H1 (cell line): ENCODE data around the gene MEIS3. TPM values are rescaled to one million over a fixed set of nuclear protein-coding genes. Genes with fewer than 3 reads are reported as not detected.

Source experiments
- CTCF ChIA-PET: fragments of 300-600 bp; sonication (Branson Sonifier 250); formaldehyde crosslinking; loops from one replicate; lab custom pipeline; 2021; ENCODE audit not compliant: partially characterized antibody; lab: Charles Lee
- POLR2A ChIA-PET: fragments of 300-600 bp; sonication (Branson Sonifier 250); formaldehyde crosslinking; loops from one replicate; lab custom pipeline; 2021; ENCODE audit warnings: inconsistent platforms; ENCODE audit not compliant: partially characterized antibody; lab: Charles Lee
- DNase-seq, 2 experiments: peaks; one replicate each; pipeline versions ENCODE4 v3.0.0 to v3.0.0-alpha.2; 2010 to 2022; ENCODE audit warnings: low spot score in 2 of 2, low read depth in 1 of 2, mixed read lengths in 1 of 2
- FAIRE-seq: peaks from 2 replicates; lab custom pipeline; 2011; peaks lifted over from hg19 to GRCh38; lab: Jason Lieb, UNC
- H2AFZ ChIP-seq: 2 replicates; pipeline ENCODE4 v1.8.1; 2012; ENCODE audit warnings: low read length, inconsistent platforms
- H2AK5ac ChIP-seq: 2 replicates; pipeline ENCODE4 v1.6.1; 2013; ENCODE audit warnings: low read depth, low read length
- H2BK120ac ChIP-seq: replicated peaks from 2 replicates; pipeline ENCODE3; 2013; ENCODE audit warnings: low read depth, low read length, inconsistent platforms
- H2BK12ac ChIP-seq: 2 replicates; pipeline ENCODE4 v1.6.1; 2013; ENCODE audit warnings: low read depth, low read length
- H2BK15ac ChIP-seq: 2 replicates; pipeline ENCODE4 v1.6.1; 2013; ENCODE audit warnings: low read length
- H2BK20ac ChIP-seq: 2 replicates; pipeline ENCODE4 v1.6.1; 2013; ENCODE audit warnings: low read length
- H2BK5ac ChIP-seq: 2 replicates; pipeline ENCODE4 v1.6.1; 2013; ENCODE audit warnings: low read depth, low read length
- H3K14ac ChIP-seq: 2 replicates; pipeline ENCODE4 v1.6.1; 2013; ENCODE audit warnings: inconsistent platforms; ENCODE audit not compliant: insufficient read length
- H3K18ac ChIP-seq: 2 replicates; pipeline ENCODE4 v1.6.1; 2013; ENCODE audit warnings: low read length; ENCODE audit errors: extremely low read depth
- H3K23ac ChIP-seq: 2 replicates; pipeline ENCODE4 v1.6.1; 2013; ENCODE audit warnings: inconsistent platforms; ENCODE audit not compliant: insufficient read length
- H3K23me2 ChIP-seq: 2 replicates; pipeline ENCODE4 v1.6.1; 2013; ENCODE audit warnings: low read depth, low read length
- H3K27ac ChIP-seq: 2 replicates; pipeline ENCODE4 v1.6.1; 2011; ENCODE audit warnings: low read depth, low read length, inconsistent platforms
- H3K27me3 ChIP-seq, 4 experiments: replicated peaks in 1 of 4; 1 replicate in 1 of 4; 2 replicates in 3 of 4; pipeline versions ENCODE4 v1.6.1 to v1.8.1; 2011 to 2013; ENCODE audit warnings: low read length in 3 of 4, mild to moderate bottlenecking in 3 of 4, inconsistent platforms in 2 of 4, mixed read lengths in 2 of 4, moderate library complexity in 1 of 4; ENCODE audit not compliant: control insufficient read depth in 3 of 4, insufficient read depth in 3 of 4; ENCODE audit errors: extremely low read depth in 1 of 4
- H3K36me3 ChIP-seq, 4 experiments: 2 replicates each; pipeline versions ENCODE4 v1.6.1 to v1.8.1; 2011 to 2013; ENCODE audit warnings: mild to moderate bottlenecking in 4 of 4, low read length in 3 of 4, moderate library complexity in 2 of 4, control low read depth in 1 of 4, inconsistent platforms in 1 of 4; ENCODE audit not compliant: insufficient read depth in 4 of 4, control insufficient read depth in 2 of 4
- H3K4ac ChIP-seq: replicated peaks from 2 replicates; pipeline ENCODE3; 2013; ENCODE audit warnings: low read length, low read depth, mixed read lengths, inconsistent platforms; ENCODE audit not compliant: insufficient read length
- H3K4me1 ChIP-seq, 4 experiments: replicated peaks in 1 of 4; 1 replicate in 1 of 4; 2 replicates in 3 of 4; pipeline versions ENCODE4 v1.6.1 to v1.8.1; 2011 to 2013; ENCODE audit warnings: low read length in 3 of 4, inconsistent platforms in 2 of 4, mixed read lengths in 1 of 4; ENCODE audit not compliant: insufficient read depth in 4 of 4, control insufficient read depth in 3 of 4
- H3K4me2 ChIP-seq, 2 experiments: 2 replicates each; pipeline versions ENCODE4 v1.6.1 to v1.8.1; 2011 to 2013; ENCODE audit warnings: low read depth in 2 of 2, low read length in 2 of 2, control low read depth in 1 of 2, inconsistent platforms in 1 of 2, mild to moderate bottlenecking in 1 of 2; ENCODE audit not compliant: insufficient read depth in 1 of 2
- H3K4me3 ChIP-seq, 4 experiments: fragments of 200-600, 300-600 bp in 1 of 4; sonication (generic), shearing (Covaris generic), sonication (Bioruptor Twin) in 1 of 4; 2 replicates each; pipeline versions ENCODE4 v1.5.1 to v1.8.1; 2011 to 2016; ENCODE audit warnings: low read length in 4 of 4, low read depth in 3 of 4, control low read depth in 2 of 4, inconsistent platforms in 2 of 4, mild to moderate bottlenecking in 2 of 4, mixed read lengths in 1 of 4, moderate library complexity in 1 of 4; ENCODE audit not compliant: insufficient read depth in 2 of 4; ENCODE audit errors: extremely low read depth in 1 of 4
- H3K56ac ChIP-seq: replicated peaks from 2 replicates; pipeline ENCODE3; 2013; ENCODE audit warnings: low read depth, mild to moderate bottlenecking, mixed read lengths, low read length, inconsistent platforms; ENCODE audit not compliant: insufficient read length
- H3K79me1 ChIP-seq: 2 replicates; pipeline ENCODE4 v1.6.1; 2013; ENCODE audit warnings: low read depth, low read length, control low read depth
- H3K79me2 ChIP-seq, 2 experiments: 2 replicates each; pipeline versions ENCODE4 v1.6.1 to v1.8.1; 2012 to 2013; ENCODE audit warnings: low read length in 2 of 2, mild to moderate bottlenecking in 2 of 2, inconsistent platforms in 1 of 2; ENCODE audit not compliant: insufficient read depth in 2 of 2, control insufficient read depth in 1 of 2
- H3K9ac ChIP-seq, 4 experiments: replicated peaks in 1 of 4; 1 replicate in 1 of 4; 2 replicates in 3 of 4; pipeline versions ENCODE4 v1.6.1 to v1.8.1; 2011 to 2013; ENCODE audit warnings: low read depth in 3 of 4, low read length in 3 of 4, control low read depth in 2 of 4, mild to moderate bottlenecking in 2 of 4, moderate library complexity in 2 of 4, inconsistent platforms in 1 of 4; ENCODE audit errors: extremely low read depth in 1 of 4
- H3K9me3 ChIP-seq, 2 experiments: 2 replicates each; pipeline versions ENCODE4 v1.6.1 to v1.8.1; 2012 to 2013; ENCODE audit warnings: mild to moderate bottlenecking in 2 of 2, moderate library complexity in 2 of 2, control low read depth in 1 of 2, inconsistent platforms in 1 of 2, low read depth in 1 of 2, low read length in 1 of 2, mixed read lengths in 1 of 2; ENCODE audit not compliant: insufficient read depth in 2 of 2
- H4K20me1 ChIP-seq, 2 experiments: replicated peaks in 1 of 2; 2 replicates each; pipeline versions ENCODE3 to v1.8.1; 2011 to 2013; ENCODE audit warnings: inconsistent platforms in 2 of 2, low read length in 2 of 2, mild to moderate bottlenecking in 1 of 2; ENCODE audit not compliant: insufficient read depth in 2 of 2, control insufficient read depth in 1 of 2
- H4K5ac ChIP-seq: 2 replicates; pipeline ENCODE4 v1.6.1; 2013; ENCODE audit warnings: low read length, low read depth, mixed read lengths, inconsistent platforms; ENCODE audit not compliant: insufficient read length
- H4K8ac ChIP-seq: 2 replicates; pipeline ENCODE4 v1.8.0; 2013; ENCODE audit warnings: mild to moderate bottlenecking, moderate library complexity, low read length, inconsistent platforms; ENCODE audit not compliant: insufficient read depth; ENCODE audit errors: extremely low read depth
- H4K91ac ChIP-seq: replicated peaks from 2 replicates; pipeline ENCODE3; 2013; ENCODE audit warnings: low read length, mixed read lengths, inconsistent platforms; ENCODE audit not compliant: insufficient read length
- CBX8 ChIP-seq: fragments of 300-800, 300-1000 bp; sonication (generic); IDR thresholded peaks from 2 replicates; pipeline ENCODE4 v1.7.1; 2016; ENCODE audit warnings: low read depth, low read length, borderline replicate concordance
- GABPA ChIP-seq: IDR thresholded peaks from 2 replicates; pipeline ENCODE4 v1.6.1; 2011; ENCODE audit warnings: mild to moderate bottlenecking, low read length, moderate library complexity, borderline replicate concordance; ENCODE audit not compliant: insufficient read depth
- HDAC6 ChIP-seq: IDR thresholded peaks from one replicate; pipeline ENCODE4 v1.7.1; 2012; ENCODE audit warnings: low read depth, mild to moderate bottlenecking, inconsistent platforms, low read length, moderate library complexity
- KDM4A ChIP-seq: IDR thresholded peaks from one replicate; pipeline ENCODE4 v1.7.1; 2012; ENCODE audit warnings: low read depth, mild to moderate bottlenecking, moderate library complexity, low read length, inconsistent platforms; ENCODE audit not compliant: severe bottlenecking
- MAX ChIP-seq: IDR thresholded peaks from 2 replicates; pipeline ENCODE4 v1.6.1; 2012; ENCODE audit warnings: inconsistent platforms
- NRF1 ChIP-seq: IDR thresholded peaks from 2 replicates; pipeline ENCODE4 v1.6.1; 2011; ENCODE audit warnings: mild to moderate bottlenecking, low read depth, low read length, improper control_type of control experiment
- WGBS, 2 experiments: shearing (Covaris generic) in 1 of 2; methylation state at CpG; one replicate each; pipeline versions ENCODE4 v1.1.6 to v1.1.7; 2013 to 2015; ENCODE audit warnings: low lambda C conversion rate in 2 of 2, mixed read lengths in 2 of 2, inconsistent platforms in 1 of 2, low coverage in 1 of 2, missing lambda C conversion rate in 1 of 2; ENCODE audit not compliant: insufficient replicate concordance in 2 of 2, insufficient coverage in 1 of 2, insufficient read length in 1 of 2; ENCODE audit errors: extremely low coverage in 1 of 2, missing lambda C conversion rate in 1 of 2; 5-methylcytosine and 5-hydroxymethylcytosine counted together
- polyA plus RNA-seq, 7 experiments: library from polyadenylated mRNA; depleted of rRNA in 3 of 7; stranded (reverse) in 5 of 7; unstranded in 2 of 7; fragments of >200 nt in 5 of 7; fragments of 200-250 nt in 2 of 7; gene quantifications; 1 replicate in 5 of 7; 2 replicates in 1 of 7; 4 replicates in 1 of 7; pipeline versions ENCODE4 v1.2.1 to v1.2.3, GENCODE V29; 2011 to 2013; ENCODE audit warnings: missing spikeins in 2 of 7, mixed read lengths in 2 of 7
- total RNA-seq: library from RNA; stranded (reverse); fragmentation: NEBNext Ultra II Directional; extraction: Animal tissue kit (Norgen Biotek cat#: 25700); gene quantifications from 2 replicates; pipeline ENCODE4 v1.2.1, GENCODE V29; 2021

Gene MEIS3
- total and polyA plus RNA-seq, 2 of the 8 experiments (the other 6 are each of a cell fraction or from before 2014, with no cell fraction given), result 24.5 to 28.2 TPM

GRCh38 chr19:47456721-47457474 is 37.6 kb upstream of the MEIS3 start:
- Histone ChIP-seq H3K23me2 (peaks cover 2% of the 10 kb centered on the region; the same call in 1 of the 2 replicates), H3K79me1 (no peaks in the 10 kb centered on the region), H3K27me3 (peaks cover 0 to 17% (median 5%) of the 10 kb centered on the region in 4 experiments; a peak in 4 of 7 replicates), H2BK20ac (no peak overlapping the region), H3K4ac (no peak overlapping the region), H3K36me3 (peaks cover 0 to 6% (median 0%) of the 10 kb centered on the region in 4 experiments; a peak in 2 of 8 replicates), H3K4me3 (peak overlapping the region in 1 of 4 experiments; percentile 47; a peak in 2 of 8 replicates), H2BK15ac (no peak overlapping the region), H2BK120ac (no peak overlapping the region), H3K9ac (no peak overlapping the region), H3K9me3 (no peaks in the 10 kb centered on the region; a peak in 1 of 4 replicates), H3K23ac (no peak overlapping the region), H3K56ac (no peak overlapping the region), H4K91ac (no peak overlapping the region), H2BK12ac (no peak overlapping the region), H3K27ac (no peak overlapping the region), H3K14ac (no peak overlapping the region), H3K4me1 (peaks cover 0 to 4% (median 0%) of the 10 kb centered on the region in 4 experiments; a peak in 2 of 7 replicates), H4K20me1 (peaks cover 2 to 6% of the 10 kb centered on the region in 2 experiments), H2BK5ac (no peak overlapping the region), H3K18ac (peak overlapping the region; percentile 32; the same call in 1 of the 2 replicates), H3K79me2 (no peaks in the 10 kb centered on the region), H2AK5ac (no peak overlapping the region), H2AFZ (no peak overlapping the region), H4K5ac (no peak overlapping the region), H4K8ac (peak overlapping the region; percentile 40; the same call in 1 of the 2 replicates), H3K4me2 (peak overlapping the region; percentile 19 to 68)
- no peak for FAIRE-seq
- CTCF ChIA-PET, result interaction anchor here (1.3 to 2.0 kb wide), 3 partner anchors 19 to 242 kb away, joined by 4 to 5 read pairs (median 4); partner anchors contain the start of gene KPTN
- no peak for DNase-seq
- POLR2A ChIA-PET, result interaction anchor here (0.7 to 2.2 kb wide), 5 partner anchors 9 to 289 kb away, joined by 3 to 9 read pairs (median 3); partner anchors contain the start of genes KPTN and NOP53
- WGBS, 2 experiments, result 86% methylated on average over 63 of the region's 77 CpGs; no CpG with 5 or more reads in 1 of the 2 experiments
- TF ChIP-seq GABPA, result peak; percentile 58; the same call in 1 of the 2 replicates
- TF ChIP-seq KDM4A, result peak; percentile 38
- TF ChIP-seq HDAC6, result no peak
- no peak for TF ChIP-seq MAX
- TF ChIP-seq NRF1, result no peak
- no peak for TF ChIP-seq CBX8
